ENCODE data around the gene NEDD4. TPM values are rescaled to one million over a fixed set of nuclear protein-coding genes. Genes with fewer than 3 reads are reported as not detected.

The NEDD4 gene
- total and polyA plus RNA-seq, 2 of the 4 experiments (the other 2 are of a cell fraction): 27.4 to 80.7 TPM

- WGBS, 2 experiments (ENCODE audit: extremely low coverage in 2 of 2, insufficient read length in 1 of 2): no CpG with 5 or more reads among the region's 1 CpG
- no peak overlapping the region for H3K14ac ChIP-seq (replicated peaks; ENCODE audit: low read depth, low read length)
- H3K27me3 ChIP-seq (ENCODE audit: control insufficient read depth, insufficient read depth, low read length): no peaks in the 10 kb centered on the region
- no peak overlapping the region for H2BK120ac ChIP-seq (ENCODE audit: low read depth, low read length)
- no peaks in the 10 kb centered on the region; the same call in 1 of the 2 replicates for H4K20me1 ChIP-seq (ENCODE audit: insufficient read depth, low read length)
- H3K4me1 ChIP-seq (ENCODE audit: control insufficient read depth, insufficient read depth, low read length): no peaks in the 10 kb centered on the region
- H4K5ac ChIP-seq (ENCODE audit: low read depth, low read length): no peak overlapping the region
- CTCF ChIA-PET: no interaction called here
- H2BK15ac ChIP-seq (ENCODE audit: low read depth, low read length): no peak overlapping the region
- H2BK20ac ChIP-seq (ENCODE audit: low read depth, low read length): no peak overlapping the region
- H2AFZ ChIP-seq (replicated peaks; ENCODE audit: low read length, poor library complexity): no peak overlapping the region
- H3K4ac ChIP-seq (ENCODE audit: low read depth, low read length): no peak overlapping the region
- BruUV-seq (replicated peaks): no TSS peak
- dilution Hi-C loops (cut with HindIII; ENCODE audit: low sequenced_read_pairs, unreplicated experiment): no loop called here
- H2BK5ac ChIP-seq (ENCODE audit: low read depth, low read length, poor library complexity, severe bottlenecking): no peak overlapping the region
- H3K9ac ChIP-seq (ENCODE audit: low read depth, low read length): no peak overlapping the region
- peaks cover 5% of the 10 kb centered on the region; the same call in 1 of the 2 replicates for H3K36me3 ChIP-seq (ENCODE audit: control insufficient read depth, insufficient read depth, low read length)
- H4K8ac ChIP-seq (ENCODE audit: low read depth in 2 of 2, low read length in 2 of 2): no peak overlapping the region
- no peaks in the 10 kb centered on the region; the same call in 1 of the 2 replicates for H3K9me1 ChIP-seq (ENCODE audit: insufficient read depth, low read length)
- H4K91ac ChIP-seq (ENCODE audit: insufficient read depth, low read depth, low read length): no peak overlapping the region
- H3K18ac ChIP-seq (ENCODE audit: low read depth, low read length): no peak overlapping the region
- H3K56ac ChIP-seq (ENCODE audit: extremely low read depth, insufficient read depth, low read length): no peak overlapping the region
- intact Hi-C loops (cut with micrococcal nuclease): no loop called here
- DNase-seq (no peak), ATAC-seq (ENCODE audit: low read depth) (no peak)
- H3K9me3 ChIP-seq (ENCODE audit: control insufficient read depth, insufficient read depth, low read length): no peaks in the 10 kb centered on the region
- no peak overlapping the region for H3K4me3 ChIP-seq (ENCODE audit: insufficient read depth, low read depth, low read length)
- in situ Hi-C loops (cut with MboI; ENCODE audit: low sequenced_read_pairs): no loop called here
- H2AK9ac ChIP-seq (replicated peaks; ENCODE audit: low read depth, low read length, poor library complexity): no peak overlapping the region
- POLR2A ChIA-PET (ENCODE audit: unreplicated experiment): no interaction called here
- H3K79me1 ChIP-seq (ENCODE audit: low read depth in 1 of 2, low read length in 2 of 2): peaks cover 3 to 20% of the 10 kb centered on the region in 2 experiments; a peak in 2 of 4 replicates
- no peak overlapping the region for H3K27ac ChIP-seq (ENCODE audit: insufficient read depth, low read length)
- no peak overlapping the region for H3K23ac ChIP-seq (ENCODE audit: low read depth, low read length)
- no peak overlapping the region for H3K4me2 ChIP-seq (ENCODE audit: low read depth, low read length)
- TF ChIP-seq CEBPB (IDR thresholded peaks at IDR 0.05; ENCODE audit: low read depth, low read length) (no peak), BHLHE40 (IDR thresholded peaks at IDR 0.05; ENCODE audit: low read depth, low read length) (no peak), USF2 (IDR thresholded peaks at IDR 0.05; ENCODE audit: low read depth, low read length) (no peak), CHD1 (IDR thresholded peaks at IDR 0.05; ENCODE audit: low read depth, low read length) (no peak), FOS (IDR thresholded peaks at IDR 0.05; ENCODE audit: low read depth, low read length) (no peak), MXI1 (IDR thresholded peaks at IDR 0.05; ENCODE audit: borderline replicate concordance, low read depth, low read length) (no peak), MAZ (IDR thresholded peaks at IDR 0.05; ENCODE audit: borderline replicate concordance, low read depth, low read length) (no peak), RCOR1 (IDR thresholded peaks at IDR 0.05; ENCODE audit: insufficient replicate concordance, low read length) (no peak), CTCF (conservative IDR thresholded peaks at IDR 0.05; ENCODE audit: low read depth, low read length) (no peak), SMC3 (IDR thresholded peaks at IDR 0.05; ENCODE audit: low read depth, low read length) (no peak)
- TF ChIP-seq, protein P1, sequence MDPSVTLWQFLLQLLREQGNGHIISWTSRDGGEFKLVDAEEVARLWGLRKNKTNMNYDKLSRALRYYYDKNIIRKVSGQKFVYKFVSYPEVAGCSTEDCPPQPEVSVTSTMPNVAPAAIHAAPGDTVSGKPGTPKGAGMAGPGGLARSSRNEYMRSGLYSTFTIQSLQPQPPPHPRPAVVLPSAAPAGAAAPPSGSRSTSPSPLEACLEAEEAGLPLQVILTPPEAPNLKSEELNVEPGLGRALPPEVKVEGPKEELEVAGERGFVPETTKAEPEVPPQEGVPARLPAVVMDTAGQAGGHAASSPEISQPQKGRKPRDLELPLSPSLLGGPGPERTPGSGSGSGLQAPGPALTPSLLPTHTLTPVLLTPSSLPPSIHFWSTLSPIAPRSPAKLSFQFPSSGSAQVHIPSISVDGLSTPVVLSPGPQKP (IDR thresholded peaks at IDR 0.05; ENCODE audit: borderline replicate concordance, low read depth, low read length): no peak
- H2AK5ac ChIP-seq (ENCODE audit: low read depth, low read length): no peak overlapping the region
These were observed 35.1 kb downstream of the NEDD4 start for GRCh38 chr15:55958349-55958748.

All from IMR-90 (cell line).